ENCODE data around the gene TM4SF18. TPM values are rescaled to one million over a fixed set of nuclear protein-coding genes. Genes with fewer than 3 reads are reported as not detected.
"Not testable (repeated sequence)": the region's sequence is repeated elsewhere in the genome, so short reads cannot be mapped to it uniquely, and the experiment has no call there.

TM4SF18 gene
- total RNA-seq, 1 donor from 2014 or later, result not detected

GRCh38 chr3:149340310-149340933 lies 7.0 kb upstream of the TM4SF18 start:
- H3K27me3 Mint-ChIP-seq (ENCODE audit: low read depth), result peaks cover 15% of the 10 kb centered on the region
- peaks cover 2% of the 10 kb centered on the region for H3K9me3 Mint-ChIP-seq
- DNase-seq (ENCODE audit: low read depth, low spot score), result no peak
- no peaks in the 10 kb centered on the region for H3K4me1 Mint-ChIP-seq
- no peak for TF ChIP-seq CTCF (conservative IDR thresholded peaks at IDR 0.05)
- H3K36me3 Mint-ChIP-seq (ENCODE audit: low read depth), result no peaks in the 10 kb centered on the region
- no peak overlapping the region for H3K4me3 Mint-ChIP-seq
- no peak overlapping the region for H3K27ac Mint-ChIP-seq (ENCODE audit: unreplicated experiment)

GRCh38 chr3:149339931-149340309 lies 6.5 kb upstream of the TM4SF18 start:
- Mint-ChIP-seq H3K4me1 (no peaks in the 10 kb centered on the region), H3K4me3 (no peak overlapping the region), H3K9me3 (peaks cover 2% of the 10 kb centered on the region), H3K27me3 (ENCODE audit: low read depth) (peaks cover 15% of the 10 kb centered on the region), H3K27ac (ENCODE audit: unreplicated experiment) (no peak overlapping the region), H3K36me3 (ENCODE audit: low read depth) (no peaks in the 10 kb centered on the region)
- DNase-seq (ENCODE audit: low read depth, low spot score), result no peak
- no peak for TF ChIP-seq CTCF (conservative IDR thresholded peaks at IDR 0.05)

GRCh38 chr3:149337486-149337885 lies 4.0 kb upstream of the TM4SF18 start:
- not testable (repeated sequence) for H3K4me3 Mint-ChIP-seq; H3K27me3 Mint-ChIP-seq (ENCODE audit: low read depth); H3K36me3 Mint-ChIP-seq (ENCODE audit: low read depth); DNase-seq (ENCODE audit: low read depth, low spot score); H3K27ac Mint-ChIP-seq (ENCODE audit: unreplicated experiment); H3K9me3 Mint-ChIP-seq
- peaks cover 12% of the 10 kb centered on the region for H3K4me1 Mint-ChIP-seq

- Mint-ChIP-seq H3K36me3 (ENCODE audit: low read depth) (no peaks in the 10 kb centered on the region), H3K9me3 (peaks cover 2% of the 10 kb centered on the region), H3K4me1 (peaks cover 12% of the 10 kb centered on the region), H3K27me3 (ENCODE audit: low read depth) (no peaks in the 10 kb centered on the region), H3K27ac (ENCODE audit: unreplicated experiment) (no peak overlapping the region), H3K4me3 (no peak overlapping the region)
- TF ChIP-seq CTCF (conservative IDR thresholded peaks at IDR 0.05), result no peak
- DNase-seq (ENCODE audit: low read depth, low spot score), result no peak
These were observed 3.5 kb upstream of the TM4SF18 start for GRCh38 chr3:149336925-149337324.

- H3K27ac Mint-ChIP-seq (ENCODE audit: unreplicated experiment), result no peak overlapping the region
- DNase-seq (ENCODE audit: low read depth, low spot score), result no peak
These were observed 665 bp downstream of the TM4SF18 start for GRCh38 chr3:149332771-149333170.

More at GRCh38 chr3:149332771-149333170, 665 bp downstream of the TM4SF18 start:
- no peak for TF ChIP-seq CTCF (conservative IDR thresholded peaks at IDR 0.05)
- Mint-ChIP-seq H3K9me3 (no peaks in the 10 kb centered on the region), H3K27me3 (ENCODE audit: low read depth) (no peaks in the 10 kb centered on the region), H3K4me1 (peaks cover 12% of the 10 kb centered on the region), H3K36me3 (ENCODE audit: low read depth) (no peaks in the 10 kb centered on the region), H3K4me3 (no peak overlapping the region)

Data from neural crest cell (in vitro differentiated cells).